Gastroesophageal sphincter (tissue), 3 donors: Measurements from ENCODE around the gene KPNA3.

Source experiments
- CTCF ChIP-seq, 4 experiments: fragments of 200-600 bp in 2 of 4; fragments of 450-650 bp in 2 of 4; sonication (generic) in 1 of 4; IDR thresholded peaks; one replicate each; pipeline ENCODE4 v1.5.1; 2017 to 2019; ENCODE audit warnings: antibody characterized with exemption in 4 of 4, mild to moderate bottlenecking in 2 of 4, moderate library complexity in 2 of 4
- EP300 ChIP-seq: sonication (generic); formaldehyde crosslinking; IDR thresholded peaks from one replicate; pipeline ENCODE4 v1.6.1; 2017; ENCODE audit warnings: antibody characterized with exemption, mild to moderate bottlenecking
- POLR2AphosphoS5 ChIP-seq: sonication (generic); formaldehyde crosslinking; IDR thresholded peaks from one replicate; pipeline ENCODE4 v1.6.1; 2017; ENCODE audit warnings: antibody characterized with exemption

DNA sequence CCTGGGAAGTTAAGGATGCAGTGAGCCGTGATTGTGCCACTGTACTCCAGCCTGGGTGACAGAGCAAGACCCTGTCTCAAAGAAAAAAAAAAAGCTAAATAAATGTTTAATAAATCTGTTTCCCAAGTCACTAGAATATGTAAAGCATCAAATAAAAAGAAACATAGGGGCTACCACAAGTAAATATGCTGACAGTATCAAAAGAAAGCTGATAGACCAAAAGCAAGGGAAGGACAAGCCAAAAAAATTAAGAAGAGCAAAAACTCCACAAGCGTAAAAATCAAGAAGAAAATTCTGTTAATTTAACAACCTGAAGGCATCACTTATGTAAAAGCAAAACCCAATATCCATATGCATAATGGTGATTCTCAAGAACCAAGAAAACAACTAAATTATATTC lies 9.7 kb downstream of the KPNA3 start:
- no peak for TF ChIP-seq CTCF (IDR thresholded peaks at IDR 0.05)
- TF ChIP-seq EP300: no peak
- no peak for TF ChIP-seq POLR2AphosphoS5
